Neutrophil (primary cell): ENCODE measurements around the gene CTNND2.

ENCODE experiments used
- H3K27ac ChIP-seq: fragments of 200-600 bp; sonication (generic); 2 replicates; pipeline ENCODE4 v1.5.1; 2016; ENCODE audit warnings: mild to moderate bottlenecking, moderate library complexity
- H3K27me3 ChIP-seq: fragments of 200-600 bp; sonication (generic); 2 replicates; pipeline ENCODE4 v1.6.0; 2016; ENCODE audit warnings: mild to moderate bottlenecking
- H3K36me3 ChIP-seq: fragments of 200-600 bp; sonication (generic); 2 replicates; pipeline ENCODE4 v1.5.1; 2017
- H3K4me1 ChIP-seq, 2 experiments: fragments of 200-600 bp in 1 of 2; sonication (generic) in 1 of 2; 1 replicate in 1 of 2; 2 replicates in 1 of 2; pipeline versions ENCODE4 v1.5.1 to v1.6.1; 2013 to 2016; ENCODE audit warnings: low read depth in 1 of 2, low read length in 1 of 2, mild to moderate bottlenecking in 1 of 2, moderate library complexity in 1 of 2; ENCODE audit not compliant: control insufficient read depth in 1 of 2, insufficient read depth in 1 of 2
- H3K4me3 ChIP-seq, 2 experiments: fragments of 200-600 bp in 1 of 2; sonication (generic) in 1 of 2; 1 replicate in 1 of 2; 2 replicates in 1 of 2; pipeline ENCODE4 v1.5.1; 2013 to 2016; ENCODE audit warnings: low read depth in 1 of 2, low read length in 1 of 2, mild to moderate bottlenecking in 1 of 2, moderate library complexity in 1 of 2
- H3K9me3 ChIP-seq: fragments of 200-600 bp; sonication (generic); 2 replicates; pipeline ENCODE4 v1.5.1; 2016
- TF ChIP-seq, protein P1 (sequence below): fragments of 200-600 bp; sonication (generic); IDR thresholded peaks from 2 replicates; pipeline ENCODE4 v1.5.1; 2016; ENCODE audit warnings: antibody characterized with exemption

The CTNND2 gene

DNA sequence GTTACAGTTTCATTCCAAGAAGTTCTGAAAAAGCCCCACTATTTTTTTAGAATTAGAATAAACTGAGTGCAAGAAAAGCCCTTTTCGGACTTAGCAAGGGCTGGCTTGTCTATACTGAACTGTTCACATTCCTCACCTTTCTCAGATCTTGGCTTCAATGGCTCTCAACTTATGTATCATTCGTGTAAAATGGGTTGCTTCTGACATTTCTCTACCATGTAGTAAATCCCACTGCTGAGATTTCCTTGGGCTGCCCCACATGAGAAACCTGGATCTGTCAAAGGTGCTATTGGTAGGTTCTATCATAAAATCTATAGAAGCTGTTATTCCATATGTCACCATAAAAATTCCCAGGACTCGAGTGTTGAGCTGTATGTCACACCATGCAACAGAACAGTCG lies 454.3 kb downstream of the CTNND2 start:
- TF ChIP-seq, protein P1, sequence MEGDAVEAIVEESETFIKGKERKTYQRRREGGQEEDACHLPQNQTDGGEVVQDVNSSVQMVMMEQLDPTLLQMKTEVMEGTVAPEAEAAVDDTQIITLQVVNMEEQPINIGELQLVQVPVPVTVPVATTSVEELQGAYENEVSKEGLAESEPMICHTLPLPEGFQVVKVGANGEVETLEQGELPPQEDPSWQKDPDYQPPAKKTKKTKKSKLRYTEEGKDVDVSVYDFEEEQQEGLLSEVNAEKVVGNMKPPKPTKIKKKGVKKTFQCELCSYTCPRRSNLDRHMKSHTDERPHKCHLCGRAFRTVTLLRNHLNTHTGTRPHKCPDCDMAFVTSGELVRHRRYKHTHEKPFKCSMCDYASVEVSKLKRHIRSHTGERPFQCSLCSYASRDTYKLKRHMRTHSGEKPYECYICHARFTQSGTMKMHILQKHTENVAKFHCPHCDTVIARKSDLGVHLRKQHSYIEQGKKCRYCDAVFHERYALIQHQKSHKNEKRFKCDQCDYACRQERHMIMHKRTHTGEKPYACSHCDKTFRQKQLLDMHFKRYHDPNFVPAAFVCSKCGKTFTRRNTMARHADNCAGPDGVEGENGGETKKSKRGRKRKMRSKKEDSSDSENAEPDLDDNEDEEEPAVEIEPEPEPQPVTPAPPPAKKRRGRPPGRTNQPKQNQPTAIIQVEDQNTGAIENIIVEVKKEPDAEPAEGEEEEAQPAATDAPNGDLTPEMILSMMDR: no peak
- H3K4me1 ChIP-seq: no peaks in the 10 kb centered on the region
- no peak overlapping the region for H3K4me3 ChIP-seq
- H3K9me3 ChIP-seq: no peaks in the 10 kb centered on the region
- no peak overlapping the region for H3K27ac ChIP-seq
- no peaks in the 10 kb centered on the region for H3K27me3 ChIP-seq
- H3K36me3 ChIP-seq: no peaks in the 10 kb centered on the region

GRCh38 chr5:11449217-11449616 lies 455.0 kb downstream of the CTNND2 start:
- H3K27me3 ChIP-seq: no peaks in the 10 kb centered on the region
- H3K4me1 ChIP-seq: no peaks in the 10 kb centered on the region
- H3K36me3 ChIP-seq: no peaks in the 10 kb centered on the region
- H3K9me3 ChIP-seq: no peaks in the 10 kb centered on the region
- TF ChIP-seq, protein P1: no peak
- H3K27ac ChIP-seq: no peak overlapping the region
- no peak overlapping the region for H3K4me3 ChIP-seq

DNA sequence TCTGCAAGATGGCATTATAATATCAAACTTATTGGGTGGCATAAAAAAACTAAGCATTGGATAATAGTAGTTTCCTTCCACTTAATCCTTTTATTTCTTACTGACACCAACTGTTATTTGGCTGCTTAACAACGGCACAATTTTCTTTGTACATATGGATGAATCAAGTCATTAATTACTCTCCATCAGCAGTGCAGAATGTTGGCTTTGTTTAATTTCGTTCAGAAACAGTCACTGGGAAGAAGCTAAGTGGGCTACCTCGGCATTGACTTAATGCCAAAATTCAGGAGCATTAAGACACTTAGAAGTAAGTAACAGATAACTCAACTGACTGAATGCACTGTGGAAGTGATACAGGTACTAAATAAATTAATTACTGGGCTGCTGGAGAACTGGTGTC lies 460.4 kb downstream of the CTNND2 start:
- Histone ChIP-seq H3K27ac (no peak overlapping the region), H3K27me3 (no peaks in the 10 kb centered on the region), H3K4me1 (no peaks in the 10 kb centered on the region), H3K9me3 (no peaks in the 10 kb centered on the region), H3K4me3 (no peak overlapping the region), H3K36me3 (no peaks in the 10 kb centered on the region)
- TF ChIP-seq, protein P1: no peak

- H3K27me3 ChIP-seq: no peaks in the 10 kb centered on the region
- no peaks in the 10 kb centered on the region for H3K9me3 ChIP-seq
- no peaks in the 10 kb centered on the region for H3K36me3 ChIP-seq
- no peak overlapping the region for H3K4me3 ChIP-seq
- no peaks in the 10 kb centered on the region for H3K4me1 ChIP-seq
- H3K27ac ChIP-seq: no peak overlapping the region
- TF ChIP-seq, protein P1: no peak
These were observed 472.1 kb downstream of the CTNND2 start for GRCh38 chr5:11432116-11432515.

DNA sequence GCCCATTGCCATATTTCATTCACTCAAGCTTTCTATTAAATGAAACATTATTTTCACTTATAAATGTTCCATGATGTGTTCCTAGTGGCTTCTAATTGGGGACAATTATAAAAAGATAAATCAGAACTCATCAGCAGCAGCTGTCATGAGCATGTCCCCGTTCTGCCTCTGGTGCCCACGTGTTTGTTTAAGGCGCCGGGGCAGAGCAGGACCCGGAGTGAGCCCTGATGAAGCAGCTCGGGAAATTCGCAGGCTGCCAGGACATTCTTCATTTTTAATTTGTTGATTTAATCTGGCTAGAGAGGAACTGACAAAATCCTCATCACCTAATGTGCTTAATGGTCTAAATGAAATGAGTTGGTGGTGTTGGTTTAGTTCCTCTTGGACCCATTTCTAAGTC lies 475.0 kb downstream of the CTNND2 start:
- no peaks in the 10 kb centered on the region for H3K9me3 ChIP-seq
- no peak overlapping the region for H3K4me3 ChIP-seq
- no peaks in the 10 kb centered on the region for H3K4me1 ChIP-seq
- H3K27ac ChIP-seq: no peak overlapping the region
- H3K36me3 ChIP-seq: no peaks in the 10 kb centered on the region
- no peaks in the 10 kb centered on the region for H3K27me3 ChIP-seq
- TF ChIP-seq, protein P1: no peak

DNA sequence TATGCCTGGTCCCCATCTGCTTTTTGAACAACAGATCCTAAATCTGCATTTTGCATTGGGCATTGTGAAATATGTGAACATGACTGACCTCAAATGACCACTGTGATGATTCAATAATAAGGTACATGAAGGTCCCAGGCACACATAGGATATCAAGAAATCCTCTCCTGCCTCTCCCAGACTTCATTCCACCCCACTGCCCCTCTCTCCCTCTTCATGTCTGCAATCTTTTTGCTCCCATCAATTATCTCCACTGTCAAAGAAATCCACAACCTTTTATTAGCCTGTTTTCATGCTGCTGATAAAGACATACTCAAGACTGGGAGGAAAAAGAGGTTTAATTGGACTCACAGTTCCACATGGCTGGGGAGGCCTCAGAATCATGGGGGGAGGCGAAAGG lies 476.7 kb downstream of the CTNND2 start:
- no peaks in the 10 kb centered on the region for H3K36me3 ChIP-seq
- no peaks in the 10 kb centered on the region for H3K9me3 ChIP-seq
- H3K4me3 ChIP-seq: no peak overlapping the region
- no peak overlapping the region for H3K27ac ChIP-seq
- no peaks in the 10 kb centered on the region for H3K4me1 ChIP-seq
- H3K27me3 ChIP-seq: no peaks in the 10 kb centered on the region
- TF ChIP-seq, protein P1: no peak
